KMS-11 (cell line): ENCODE data around the gene NUP35.
"Not testable (repeated sequence)": the region's sequence is repeated elsewhere in the genome, so short reads cannot be mapped to it uniquely, and the experiment has no call there.

Source experiments
- H2AFZ ChIP-seq: fragments of 200-600 bp; sonication (generic); 2 replicates; pipeline ENCODE4 v1.6.1; 2016; ENCODE audit warnings: antibody characterized with exemption, mixed run types, low read depth
- H3K27ac ChIP-seq: fragments of 200-600 bp; sonication (generic); 2 replicates; pipeline ENCODE4 v1.6.1; 2016; ENCODE audit warnings: mild to moderate bottlenecking, mixed run types
- H3K27me3 ChIP-seq: fragments of 200-600 bp; sonication (generic); 2 replicates; pipeline ENCODE4 v1.6.1; 2017; ENCODE audit warnings: mild to moderate bottlenecking, low read depth, mixed run types, moderate library complexity; ENCODE audit not compliant: insufficient read depth
- H3K36me3 ChIP-seq: fragments of 200-600 bp; sonication (generic); 2 replicates; pipeline ENCODE4 v1.6.1; 2017; ENCODE audit warnings: mild to moderate bottlenecking, mixed run types; ENCODE audit not compliant: insufficient read depth
- H3K4me1 ChIP-seq: fragments of 200-600 bp; sonication (generic); 2 replicates; pipeline ENCODE4 v1.6.1; 2016; ENCODE audit warnings: mild to moderate bottlenecking, low read depth, mixed run types; ENCODE audit not compliant: poor library complexity, severe bottlenecking
- H3K4me2 ChIP-seq: fragments of 200-600 bp; sonication (generic); 2 replicates; pipeline ENCODE4 v1.7.0; 2016; ENCODE audit warnings: mild to moderate bottlenecking, mixed run types
- H3K4me3 ChIP-seq: fragments of 200-600 bp; sonication (generic); IDR thresholded peaks from 2 replicates; pipeline ENCODE4 v1.6.1; 2017; ENCODE audit warnings: low read depth, low read length, mixed read lengths; ENCODE audit not compliant: insufficient read depth
- H3K79me2 ChIP-seq: fragments of 200-600 bp; sonication (generic); 2 replicates; pipeline ENCODE4 v1.6.1; 2016; ENCODE audit warnings: low read depth, mixed run types; ENCODE audit not compliant: insufficient read depth
- H3K9ac ChIP-seq: fragments of 200-600 bp; sonication (generic); 2 replicates; pipeline ENCODE4 v1.6.1; 2016; ENCODE audit warnings: mild to moderate bottlenecking, mixed run types
- H4K20me1 ChIP-seq: fragments of 200-600 bp; sonication (generic); 2 replicates; pipeline ENCODE4 v1.6.1; 2016; ENCODE audit warnings: mild to moderate bottlenecking, mixed run types; ENCODE audit not compliant: insufficient read depth
- CTCF ChIP-seq: fragments of 200-600 bp; sonication (generic); conservative IDR thresholded peaks from 2 replicates; pipeline ENCODE4 v1.6.1; 2017; ENCODE audit warnings: low read depth, mild to moderate bottlenecking, antibody characterized with exemption, low read length, moderate library complexity, mixed read lengths

The NUP35 gene

GRCh38 chr2:183148955-183149354, 24.7 kb downstream of the NUP35 start:
- Histone ChIP-seq H4K20me1 (no peaks in the 10 kb centered on the region), H2AFZ (no peak overlapping the region), H3K4me1 (no peaks in the 10 kb centered on the region), H3K79me2 (peaks cover 17% of the 10 kb centered on the region; the same call in 1 of the 2 replicates), H3K27me3 (no peaks in the 10 kb centered on the region), H3K27ac (no peak overlapping the region), H3K4me3 (no peak overlapping the region), H3K9ac (no peak overlapping the region), H3K4me2 (no peak overlapping the region), H3K36me3 (0 out of 2 replicates have a peak, but pooled peaks cover 4% of the 10 kb centered on the region)
- TF ChIP-seq CTCF = no peak

GRCh38 chr2:183149489-183149888, 25.2 kb downstream of the NUP35 start:
- H3K36me3 ChIP-seq = 0 out of 2 replicates have a peak, but pooled peaks cover 4% of the 10 kb centered on the region
- no peak overlapping the region for H3K4me2 ChIP-seq
- H3K9ac ChIP-seq = no peak overlapping the region
- no peaks in the 10 kb centered on the region for H3K27me3 ChIP-seq
- H3K27ac ChIP-seq = no peak overlapping the region
- TF ChIP-seq CTCF = no peak
- no peaks in the 10 kb centered on the region for H3K4me1 ChIP-seq
- H2AFZ ChIP-seq = no peak overlapping the region
- peaks cover 17% of the 10 kb centered on the region; the same call in 1 of the 2 replicates for H3K79me2 ChIP-seq
- no peak overlapping the region for H3K4me3 ChIP-seq
- H4K20me1 ChIP-seq = no peaks in the 10 kb centered on the region

GRCh38 chr2:183152280-183152679, 28.0 kb downstream of the NUP35 start:
- H4K20me1 ChIP-seq, H3K79me2 ChIP-seq, H3K4me1 ChIP-seq, H2AFZ ChIP-seq, H3K27me3 ChIP-seq, H3K9ac ChIP-seq, H3K27ac ChIP-seq, H3K4me2 ChIP-seq, H3K4me3 ChIP-seq, H3K36me3 ChIP-seq: not testable (repeated sequence)

- Histone ChIP-seq H3K4me2 (no peak overlapping the region), H4K20me1 (no peaks in the 10 kb centered on the region; the same call in 1 of the 2 replicates), H3K4me3 (no peak overlapping the region), H3K79me2 (no peaks in the 10 kb centered on the region), H2AFZ (no peak overlapping the region), H3K27me3 (no peaks in the 10 kb centered on the region), H3K27ac (no peak overlapping the region), H3K9ac (no peak overlapping the region), H3K36me3 (peaks cover 5% of the 10 kb centered on the region), H3K4me1 (no peaks in the 10 kb centered on the region)
- TF ChIP-seq CTCF = no peak
Measured at GRCh38 chr2:183153967-183154366, 29.7 kb downstream of the NUP35 start.

- not testable (repeated sequence) for H4K20me1 ChIP-seq, H2AFZ ChIP-seq, H3K4me1 ChIP-seq, H3K4me2 ChIP-seq, H3K27ac ChIP-seq, H3K79me2 ChIP-seq, H3K9ac ChIP-seq, H3K27me3 ChIP-seq, H3K36me3 ChIP-seq, H3K4me3 ChIP-seq
Measured at GRCh38 chr2:183154772-183155171, 30.5 kb downstream of the NUP35 start.
